Nephron (organoid): ENCODE measurements around the gene OR2T27.

Experiments used
- H3K27ac Mint-ChIP-seq, 3 experiments: 2 replicates each; pipeline ENCODE4 v1.8.0; 2020; ENCODE audit warnings: mixed read lengths in 3 of 3, mild to moderate bottlenecking in 2 of 3, moderate library complexity in 1 of 3
- H3K27me3 Mint-ChIP-seq: 2 replicates; pipeline ENCODE4 v1.8.0; 2021; ENCODE audit warnings: low read depth, mild to moderate bottlenecking, moderate library complexity, mixed read lengths
- H3K36me3 Mint-ChIP-seq: 2 replicates; pipeline ENCODE4 v1.8.0; 2020; ENCODE audit warnings: low read depth, mixed read lengths
- H3K4me1 Mint-ChIP-seq: 2 replicates; pipeline ENCODE4 v1.8.0; 2020; ENCODE audit warnings: mixed read lengths
- H3K4me3 Mint-ChIP-seq, 3 experiments: 2 replicates each; pipeline ENCODE4 v1.8.0; 2020; ENCODE audit warnings: mild to moderate bottlenecking in 3 of 3, mixed read lengths in 3 of 3, moderate library complexity in 2 of 3
- H3K9me3 Mint-ChIP-seq: 2 replicates; pipeline ENCODE4 v1.8.0; 2020; ENCODE audit warnings: mixed read lengths
- TF ChIP-seq, protein P1 (sequence below), 3 experiments: fragments of 200-600 bp; sonication (generic); IDR thresholded peaks; one replicate each; pipeline ENCODE4 v1.5.0; 2021; ENCODE audit warnings: antibody characterized with exemption in 3 of 3; ENCODE audit not compliant: unreplicated experiment in 3 of 3

OR2T27 gene

DNA sequence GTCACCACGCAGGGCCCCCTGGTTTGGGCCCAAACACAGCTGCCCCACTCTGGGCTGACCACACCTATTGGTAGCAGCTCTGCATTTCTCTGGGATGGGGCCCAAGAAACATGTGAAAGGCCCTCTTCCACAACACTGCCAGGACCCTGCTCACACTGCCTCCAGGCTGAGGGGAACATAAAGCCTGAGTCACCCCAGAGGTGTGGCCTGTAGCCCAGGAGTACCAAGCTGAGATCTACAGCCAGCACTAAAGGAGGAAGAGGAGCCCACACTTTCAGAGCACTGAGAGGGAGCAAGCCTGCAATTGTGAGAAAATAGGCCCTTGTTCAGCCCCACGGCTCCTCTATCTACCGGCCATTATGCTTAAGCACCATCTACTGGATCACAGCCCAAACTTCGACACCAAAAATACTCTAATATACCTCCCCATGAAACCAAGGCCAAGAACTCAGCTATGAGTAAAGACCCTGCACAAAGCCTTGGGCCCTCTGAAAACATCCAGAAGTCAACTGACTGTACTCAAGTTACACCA, 43.4 kb downstream of the OR2T27 start:
- TF ChIP-seq, protein P1, sequence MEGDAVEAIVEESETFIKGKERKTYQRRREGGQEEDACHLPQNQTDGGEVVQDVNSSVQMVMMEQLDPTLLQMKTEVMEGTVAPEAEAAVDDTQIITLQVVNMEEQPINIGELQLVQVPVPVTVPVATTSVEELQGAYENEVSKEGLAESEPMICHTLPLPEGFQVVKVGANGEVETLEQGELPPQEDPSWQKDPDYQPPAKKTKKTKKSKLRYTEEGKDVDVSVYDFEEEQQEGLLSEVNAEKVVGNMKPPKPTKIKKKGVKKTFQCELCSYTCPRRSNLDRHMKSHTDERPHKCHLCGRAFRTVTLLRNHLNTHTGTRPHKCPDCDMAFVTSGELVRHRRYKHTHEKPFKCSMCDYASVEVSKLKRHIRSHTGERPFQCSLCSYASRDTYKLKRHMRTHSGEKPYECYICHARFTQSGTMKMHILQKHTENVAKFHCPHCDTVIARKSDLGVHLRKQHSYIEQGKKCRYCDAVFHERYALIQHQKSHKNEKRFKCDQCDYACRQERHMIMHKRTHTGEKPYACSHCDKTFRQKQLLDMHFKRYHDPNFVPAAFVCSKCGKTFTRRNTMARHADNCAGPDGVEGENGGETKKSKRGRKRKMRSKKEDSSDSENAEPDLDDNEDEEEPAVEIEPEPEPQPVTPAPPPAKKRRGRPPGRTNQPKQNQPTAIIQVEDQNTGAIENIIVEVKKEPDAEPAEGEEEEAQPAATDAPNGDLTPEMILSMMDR (IDR thresholded peaks at IDR 0.05; ENCODE audit: unreplicated experiment in 3 of 3) = no peak

DNA sequence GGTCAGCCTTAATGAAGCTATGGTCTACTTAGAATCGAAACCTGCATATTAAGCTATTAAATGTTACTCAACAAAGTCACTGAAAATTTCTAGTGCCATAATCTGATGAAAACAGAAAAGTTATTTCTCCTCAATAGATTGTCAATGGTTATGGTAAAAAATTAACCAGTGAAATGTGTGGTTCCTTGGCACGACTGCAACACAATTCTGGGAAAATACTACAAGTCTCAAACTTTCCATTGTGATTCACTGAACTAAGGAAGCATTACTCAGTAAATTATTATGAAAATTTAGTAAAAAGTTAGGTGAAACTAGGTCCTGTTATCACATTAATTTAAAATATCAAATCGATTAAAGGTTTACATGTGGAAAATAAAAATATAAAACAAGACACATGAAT, 45.0 kb downstream of the OR2T27 start:
- no peaks in the 10 kb centered on the region for H3K36me3 Mint-ChIP-seq
- H3K9me3 Mint-ChIP-seq = peaks cover 40% of the 10 kb centered on the region
- no peak overlapping the region for H3K27ac Mint-ChIP-seq
- no peak overlapping the region for H3K4me3 Mint-ChIP-seq
- H3K27me3 Mint-ChIP-seq = no peaks in the 10 kb centered on the region
- TF ChIP-seq, protein P1 (IDR thresholded peaks at IDR 0.05; ENCODE audit: unreplicated experiment in 3 of 3) = no peak
- H3K4me1 Mint-ChIP-seq = no peaks in the 10 kb centered on the region

More for the DNA sequence above, 43.4 kb downstream of the OR2T27 start:
- no peak overlapping the region for H3K4me3 Mint-ChIP-seq
- H3K27ac Mint-ChIP-seq = no peak overlapping the region
- peaks cover 39% of the 10 kb centered on the region for H3K9me3 Mint-ChIP-seq
- H3K36me3 Mint-ChIP-seq = no peaks in the 10 kb centered on the region
- no peaks in the 10 kb centered on the region for H3K4me1 Mint-ChIP-seq
- H3K27me3 Mint-ChIP-seq = no peaks in the 10 kb centered on the region
